Glomerular endothelial cell (primary cell): ENCODE measurements around the gene MYLK4. TPM values are rescaled to one million over a fixed set of nuclear protein-coding genes. Genes with fewer than 3 reads are reported as not detected.

Experiments
- DNase-seq: peaks from one replicate; pipeline ENCODE4 v3.0.0-alpha.2; 2011; ENCODE audit warnings: low read depth, low spot score; ENCODE audit errors: extremely low read depth
- total RNA-seq: library from RNA; depleted of rRNA; stranded (reverse); fragments of >200 nt; gene quantifications from 2 replicates; pipeline ENCODE4 v1.2.3, GENCODE V29; 2015

MYLK4 gene
- total RNA-seq, 1 donor from 2014 or later, result 0.35 TPM

GRCh38 chr6:2737885-2738284, 12.8 kb downstream of the MYLK4 start:
- no peak for DNase-seq

- DNase-seq, result no peak
Observed at GRCh38 chr6:2734488-2735166, 16.1 kb downstream of the MYLK4 start.

GRCh38 chr6:2733736-2734480, 16.8 kb downstream of the MYLK4 start:
- DNase-seq, result no peak

- DNase-seq, result no peak
Observed at GRCh38 chr6:2733324-2733723, 17.4 kb downstream of the MYLK4 start.

GRCh38 chr6:2732503-2733089, 18.1 kb downstream of the MYLK4 start:
- no peak for DNase-seq

GRCh38 chr6:2731281-2731909, 19.3 kb downstream of the MYLK4 start:
- no peak for DNase-seq

- no peak for DNase-seq
Observed at GRCh38 chr6:2730353-2731107, 20.2 kb downstream of the MYLK4 start.

GRCh38 chr6:2729921-2730320, 20.8 kb downstream of the MYLK4 start:
- no peak for DNase-seq

- DNase-seq, result peak; percentile 39
Observed at GRCh38 chr6:2725999-2726567, 24.6 kb downstream of the MYLK4 start.

- DNase-seq, result no peak
Observed at GRCh38 chr6:2725364-2725988, 25.2 kb downstream of the MYLK4 start.

- no peak for DNase-seq
Observed at GRCh38 chr6:2721219-2721618, 29.5 kb downstream of the MYLK4 start.

GRCh38 chr6:2719093-2719455, 31.6 kb downstream of the MYLK4 start:
- DNase-seq, result no peak

- no peak for DNase-seq
Observed at GRCh38 chr6:2718334-2719092, 32.2 kb downstream of the MYLK4 start.

GRCh38 chr6:2716936-2717700, 33.6 kb downstream of the MYLK4 start:
- no peak for DNase-seq

- no peak for DNase-seq
Observed at GRCh38 chr6:2715737-2716136, 35.0 kb downstream of the MYLK4 start.

- DNase-seq, result no peak
Observed at GRCh38 chr6:2714111-2714895, 36.4 kb downstream of the MYLK4 start.

- DNase-seq, result no peak
Observed at GRCh38 chr6:2713473-2714110, 37.1 kb downstream of the MYLK4 start.
